ENCODE measurements around the gene GALNT2.

The GALNT2 gene

DNA sequence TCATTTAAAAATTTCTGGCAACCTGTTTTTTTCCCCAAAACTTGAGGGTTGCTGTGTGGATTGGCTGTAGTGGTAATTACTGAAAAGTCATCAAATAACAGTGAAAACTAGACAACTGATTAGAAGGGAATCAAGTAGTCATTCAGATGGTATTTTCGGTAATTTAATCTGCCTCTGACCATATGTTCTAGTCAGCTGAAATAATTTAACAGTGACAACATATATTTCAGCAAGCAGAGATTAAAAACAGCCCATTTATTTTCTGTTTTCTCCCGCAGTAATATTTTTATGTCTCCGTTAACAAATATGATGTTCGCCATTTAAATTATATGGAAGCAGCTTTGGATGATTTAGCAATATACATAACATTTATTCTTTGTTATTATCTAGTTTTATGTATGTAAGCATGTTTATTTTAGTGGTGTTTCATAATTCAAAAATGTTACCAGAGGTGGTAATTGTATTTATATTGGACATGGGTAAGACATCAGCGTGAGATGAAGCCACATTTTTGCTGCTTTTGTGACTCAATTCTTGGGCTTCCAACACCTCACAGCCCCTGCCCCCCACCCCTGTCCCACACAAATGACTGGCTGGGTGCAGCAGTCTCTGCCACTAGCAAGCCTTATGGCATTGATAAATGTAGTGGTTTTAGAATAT is 104.4 kb downstream of the GALNT2 start:
- no peak for DNase-seq

DNA sequence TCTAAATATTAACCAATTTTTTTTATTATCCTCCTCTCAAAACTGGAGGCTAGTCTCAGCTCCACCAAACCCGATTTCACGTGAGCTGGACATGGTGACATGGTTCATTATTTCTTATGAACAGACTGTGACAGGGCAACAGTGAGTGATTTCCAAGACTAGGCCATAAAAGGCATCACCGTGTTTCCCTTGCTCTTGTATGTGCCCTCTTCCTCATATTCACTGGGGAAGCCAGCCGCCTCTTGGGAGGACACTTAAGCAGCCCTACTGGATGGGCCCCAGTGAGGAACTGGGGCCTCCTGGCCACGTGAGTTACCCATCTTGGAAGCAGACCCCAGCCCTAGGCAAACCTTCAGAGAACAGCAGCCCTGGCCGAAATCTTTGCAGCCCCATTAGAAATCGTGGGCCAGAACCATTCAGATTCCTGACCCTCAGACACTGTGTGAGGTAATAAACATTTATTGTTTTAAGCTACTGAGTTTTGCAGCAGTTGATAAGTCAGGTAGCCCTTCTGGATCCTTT is 105.0 kb downstream of the GALNT2 start:
- no peak for DNase-seq

DNA sequence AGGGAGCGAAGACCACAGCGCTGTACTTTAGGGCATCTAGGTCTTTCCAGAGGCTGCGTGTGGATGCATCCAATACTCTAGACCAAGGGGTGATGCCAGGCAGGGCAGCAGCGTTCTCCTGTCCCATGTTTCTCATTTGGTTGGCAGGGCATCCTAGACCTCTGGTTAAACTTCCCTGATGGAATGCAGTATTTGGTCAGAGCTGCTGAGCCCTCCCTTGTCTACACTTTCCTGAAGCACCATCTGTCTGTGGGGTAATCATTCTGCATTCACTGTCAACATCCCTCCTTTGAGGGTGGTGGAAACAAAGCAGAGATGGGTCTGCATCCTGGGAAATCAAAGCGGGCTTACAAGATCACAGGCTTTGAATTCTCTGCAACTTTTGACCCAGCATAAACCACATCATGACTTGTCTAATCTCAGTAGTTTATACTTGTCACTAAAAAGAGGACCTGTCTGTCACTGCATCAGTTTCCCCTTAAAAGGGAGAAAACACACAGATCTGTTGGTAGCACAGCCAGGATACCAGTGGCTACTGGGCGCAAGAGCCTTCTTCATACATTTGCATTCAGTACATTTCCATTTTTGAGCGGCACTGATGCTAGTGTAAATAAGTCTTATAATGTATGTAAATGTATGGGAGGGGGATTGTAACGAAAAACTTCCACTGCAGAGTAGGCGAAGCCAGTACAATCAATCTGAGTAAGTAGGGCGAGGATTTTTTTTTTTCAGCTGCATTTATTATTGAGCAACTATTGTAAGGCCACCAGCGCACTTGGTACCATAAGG is 106.3 kb downstream of the GALNT2 start:
- no peak for DNase-seq

DNA sequence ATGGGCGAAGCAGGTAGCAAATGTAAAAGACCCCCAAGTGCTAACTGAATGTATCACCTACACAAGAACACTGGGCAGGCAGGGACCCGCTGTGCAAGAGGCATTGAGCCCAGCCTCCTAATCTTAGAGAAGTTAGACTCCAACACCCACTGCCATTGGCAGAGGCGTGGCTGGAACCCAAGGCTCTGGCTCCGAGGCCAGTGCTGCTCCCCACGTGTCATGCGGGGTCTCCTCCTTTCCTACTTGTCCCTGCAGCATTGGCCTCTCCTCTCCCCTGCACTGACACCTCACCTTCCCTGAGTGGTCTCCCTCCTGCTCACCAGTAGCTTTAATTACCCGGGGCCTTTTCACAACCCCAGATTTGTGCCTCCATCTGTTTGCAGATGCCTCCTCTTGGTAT is 107.0 kb downstream of the GALNT2 start:
- no peak for DNase-seq

DNA sequence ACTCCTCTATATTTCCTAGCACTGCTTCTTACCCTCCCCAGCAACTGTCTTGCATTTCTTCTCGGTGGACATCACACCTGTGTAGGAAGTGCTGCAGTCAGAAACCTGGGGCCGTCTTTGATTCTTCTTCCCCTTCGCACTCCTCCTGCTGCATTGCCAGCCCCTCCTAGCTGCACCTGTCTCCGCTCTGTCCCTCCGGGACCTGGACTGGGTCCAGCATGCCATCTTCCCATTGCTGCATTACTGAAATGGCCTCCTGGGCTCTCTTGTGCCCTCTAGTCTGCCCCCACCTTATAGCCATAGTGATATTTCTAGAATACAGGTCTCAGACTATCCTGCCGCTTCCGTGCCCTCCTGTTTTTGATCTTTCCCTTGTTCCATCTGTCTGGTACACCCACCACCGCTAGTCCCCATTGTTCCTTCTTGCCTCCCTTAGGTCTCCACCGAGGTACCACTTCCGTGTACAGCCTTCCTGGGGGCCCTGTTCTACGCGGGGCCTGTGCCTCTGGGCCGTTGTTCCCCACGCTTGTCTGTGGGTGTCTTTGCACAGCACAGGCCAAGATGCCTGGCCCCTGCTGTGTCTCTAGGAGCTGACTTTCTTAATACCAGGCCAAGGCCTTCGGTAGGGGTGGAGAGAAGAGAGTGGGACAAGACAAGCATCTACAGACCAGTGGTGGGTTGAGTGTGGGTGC is 107.6 kb downstream of the GALNT2 start:
- DNase-seq: no peak

DNA sequence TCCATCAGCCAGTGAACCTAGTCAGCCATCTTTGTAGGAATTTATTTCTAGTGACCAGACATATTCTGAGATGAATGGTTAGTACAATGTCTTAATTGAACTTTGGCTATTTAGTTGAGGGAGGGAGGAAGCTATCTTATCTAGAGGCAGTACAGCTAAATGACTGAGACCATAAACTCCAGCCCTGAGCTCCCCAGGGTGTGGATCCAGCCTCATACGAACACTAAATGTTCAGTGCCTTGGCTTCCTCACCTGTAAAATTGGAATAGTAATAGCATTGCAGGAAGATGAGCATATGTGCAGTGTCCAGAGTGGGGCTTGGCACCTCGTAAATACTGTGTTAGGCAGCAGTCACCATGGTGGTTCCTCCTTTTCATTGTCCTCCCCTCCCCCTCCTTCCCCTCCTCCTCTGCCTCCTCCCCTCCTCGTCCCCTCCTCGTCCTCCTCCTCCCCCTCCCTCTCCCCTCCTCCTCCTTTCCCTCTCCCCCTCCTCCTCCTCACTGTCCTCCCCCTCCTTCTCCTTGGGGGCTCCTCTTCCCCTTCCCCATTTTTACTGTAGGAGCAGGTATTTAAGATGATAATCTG is 108.2 kb downstream of the GALNT2 start:
- no peak for DNase-seq

DNA sequence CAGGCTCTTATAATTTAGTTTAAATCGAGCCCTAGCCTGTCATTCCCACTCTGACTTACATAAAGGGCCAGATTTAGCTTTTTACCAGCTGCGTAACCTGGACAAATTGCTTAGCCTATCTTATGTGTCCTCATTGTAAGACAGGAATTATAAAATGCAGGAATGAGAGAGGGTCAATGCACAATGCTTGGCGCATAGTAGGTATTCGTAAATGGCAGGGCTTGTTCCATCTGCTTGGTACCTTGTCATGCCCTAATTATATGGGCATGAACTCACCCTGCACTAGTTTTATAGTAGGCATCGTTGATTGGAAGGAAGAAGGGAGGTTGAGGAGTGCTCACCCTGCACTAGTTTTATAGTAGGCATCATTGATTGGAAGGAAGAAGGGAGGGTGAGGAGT is 108.8 kb downstream of the GALNT2 start:
- DNase-seq: no peak

DNA sequence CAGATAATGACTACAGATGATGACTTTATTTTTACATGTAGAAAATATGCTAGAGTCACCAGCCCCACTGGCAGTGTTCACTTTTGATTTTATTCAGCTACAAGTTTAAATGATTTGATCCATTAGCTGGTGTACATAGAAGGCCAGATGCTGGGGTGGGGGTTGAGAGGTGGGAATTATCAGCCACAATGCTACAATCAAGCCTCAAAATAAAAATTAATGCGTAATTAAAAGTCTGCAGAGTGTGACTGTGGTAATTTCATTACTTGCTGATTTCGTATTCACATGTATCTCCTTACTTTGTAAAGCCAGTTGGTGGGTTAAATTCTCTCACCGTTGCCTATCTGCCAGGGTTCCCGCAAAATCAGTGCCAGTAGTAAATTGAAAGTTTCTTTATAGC is 109.3 kb downstream of the GALNT2 start:
- DNase-seq: no peak

DNA sequence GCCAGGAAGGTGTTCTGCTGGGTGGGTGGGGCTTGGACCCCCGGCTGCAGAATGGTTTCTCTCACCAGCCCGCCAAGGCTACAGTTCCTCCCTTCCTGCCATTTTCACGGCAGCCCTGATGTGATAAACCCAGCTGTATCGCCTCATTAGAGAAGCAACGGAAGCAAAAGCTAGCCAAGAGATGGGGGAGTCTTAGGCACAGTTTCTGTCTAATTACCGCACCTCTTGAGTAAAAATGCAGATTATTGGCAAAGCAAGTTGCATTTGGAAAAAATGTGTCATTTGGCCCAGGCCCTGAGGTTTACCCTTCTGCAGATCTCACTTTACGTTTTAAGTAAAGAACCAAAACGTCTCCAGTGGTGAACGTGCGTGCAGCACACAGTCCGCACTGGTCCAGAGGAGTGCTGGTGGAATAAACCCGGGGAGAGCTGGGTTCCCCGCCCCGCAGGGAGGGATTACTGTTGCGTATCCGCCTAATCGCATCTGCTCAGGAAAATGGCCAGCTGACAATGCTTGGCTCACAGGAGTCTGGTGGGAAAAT is 109.9 kb downstream of the GALNT2 start:
- no peak for DNase-seq

DNA sequence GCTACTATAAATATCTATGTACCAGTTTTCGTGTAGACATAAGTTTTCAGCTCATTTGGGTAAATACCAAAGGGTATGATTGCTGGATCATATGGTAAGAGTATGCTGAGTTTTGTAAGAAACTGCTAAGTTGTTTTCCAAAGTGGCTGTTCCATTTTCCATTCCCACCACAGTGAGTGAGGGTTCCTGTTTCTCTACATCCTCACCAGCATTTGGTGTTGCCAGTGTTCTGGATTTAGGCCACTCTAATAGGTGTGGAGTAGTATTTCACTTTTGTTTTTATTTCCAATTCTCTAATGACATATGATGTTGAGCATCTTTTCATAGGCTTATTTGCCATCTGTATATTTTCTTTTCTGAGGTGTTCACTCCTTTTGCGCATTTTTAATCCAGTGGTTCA is 112.2 kb downstream of the GALNT2 start:
- no peak for DNase-seq

DNA sequence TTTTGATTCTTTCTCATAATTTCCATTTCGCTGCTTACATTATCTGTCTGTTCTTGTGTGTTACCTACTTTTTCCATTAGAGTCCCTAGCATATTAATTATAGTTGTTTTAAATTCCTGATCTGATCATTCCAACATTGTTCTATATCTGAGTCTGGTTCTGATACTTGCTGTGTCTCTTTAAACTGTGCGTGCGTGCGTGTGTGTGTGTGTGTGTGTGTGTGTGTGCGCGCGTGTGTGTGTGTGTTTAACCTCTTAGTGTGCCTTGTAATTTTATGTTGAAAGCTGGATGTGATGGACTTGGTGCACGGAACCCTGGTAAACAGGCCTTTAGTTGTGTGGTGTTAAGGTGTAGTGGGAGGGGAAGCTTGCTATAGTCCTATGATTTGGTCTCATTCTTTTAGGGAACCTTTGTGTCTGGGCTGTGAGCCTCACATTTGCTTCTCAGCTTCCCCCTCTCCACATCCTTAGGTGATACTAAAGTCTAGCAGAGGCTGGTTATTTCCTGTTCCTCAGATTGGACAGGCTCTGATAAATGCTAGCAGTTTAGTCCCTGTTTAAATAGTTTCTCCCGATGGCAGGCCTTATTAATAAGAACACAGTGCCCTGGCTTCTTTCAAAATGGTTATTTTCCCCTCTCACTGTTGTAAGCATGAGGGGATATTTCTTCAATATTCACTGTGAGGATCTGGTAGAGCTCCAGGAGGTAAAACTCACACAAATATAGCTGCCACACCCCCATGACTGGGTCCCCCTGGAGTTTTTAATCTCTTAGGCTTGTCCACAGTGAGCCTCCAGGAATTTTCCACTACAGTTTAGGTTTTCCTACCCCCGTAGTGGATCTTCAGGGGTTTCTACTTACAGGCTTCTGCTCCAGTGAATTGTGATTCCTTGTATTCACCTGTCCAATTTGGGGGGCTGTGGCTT is 118.3 kb downstream of the GALNT2 start:
- no peak for DNase-seq

DNA sequence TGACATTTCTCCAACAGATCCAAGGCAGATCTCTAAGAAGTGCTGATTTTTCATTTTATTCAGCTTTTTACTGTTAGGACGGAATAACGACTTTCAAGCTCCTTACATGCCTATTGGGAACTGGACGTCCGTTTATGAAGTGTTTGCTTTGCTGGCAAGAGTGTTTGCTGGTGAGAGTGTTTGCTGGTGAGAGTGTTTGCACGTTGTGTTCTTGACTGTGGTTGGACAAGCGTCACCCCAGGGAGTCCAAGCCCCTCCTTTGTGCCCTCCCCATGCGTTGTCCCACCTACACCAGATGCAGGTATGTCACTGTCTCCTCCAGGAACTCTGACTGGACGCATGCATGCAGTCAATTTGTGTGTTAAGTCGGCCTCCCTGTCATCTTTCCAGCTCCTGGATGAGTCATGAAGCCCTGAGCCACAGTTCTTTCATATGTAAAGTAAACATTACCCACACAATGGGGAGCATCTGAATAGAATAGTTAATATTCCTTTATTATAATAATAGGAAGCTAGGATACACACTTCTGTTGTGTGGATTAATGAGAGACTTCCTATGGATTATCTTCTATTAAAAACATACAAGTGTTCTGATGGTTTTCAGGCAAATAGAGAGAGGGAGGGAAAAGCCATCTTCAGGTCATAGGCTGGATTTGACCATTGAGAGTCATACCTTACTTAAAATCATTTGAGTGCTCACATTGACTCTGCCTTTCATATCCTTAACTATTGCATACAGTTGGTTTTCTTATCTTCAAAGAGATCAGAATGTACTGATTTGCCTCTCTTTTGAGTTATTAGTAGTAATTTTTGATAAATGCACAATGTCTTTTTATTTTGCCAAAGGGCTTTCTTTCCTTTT is 119.2 kb downstream of the GALNT2 start:
- peak; percentile 77 for DNase-seq

DNA sequence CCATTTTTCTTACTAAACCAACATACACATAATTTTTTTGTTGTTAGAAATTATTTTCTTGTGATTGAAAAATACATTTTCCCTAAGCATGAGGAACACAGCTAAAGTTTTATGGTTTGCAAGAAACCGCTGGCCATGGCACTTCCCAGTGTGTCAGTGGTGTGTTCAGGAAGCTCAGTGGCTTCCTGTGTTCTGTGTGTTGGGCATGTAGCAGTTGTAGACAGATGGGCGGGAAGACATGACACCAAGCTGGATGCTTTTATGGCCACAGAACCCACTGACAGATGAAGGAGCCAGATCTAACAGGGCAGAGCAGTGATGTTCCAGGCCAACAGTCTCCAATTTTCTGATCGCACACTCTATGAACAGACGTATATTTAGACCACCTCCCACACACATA is 119.8 kb downstream of the GALNT2 start:
- DNase-seq: no peak

DNA sequence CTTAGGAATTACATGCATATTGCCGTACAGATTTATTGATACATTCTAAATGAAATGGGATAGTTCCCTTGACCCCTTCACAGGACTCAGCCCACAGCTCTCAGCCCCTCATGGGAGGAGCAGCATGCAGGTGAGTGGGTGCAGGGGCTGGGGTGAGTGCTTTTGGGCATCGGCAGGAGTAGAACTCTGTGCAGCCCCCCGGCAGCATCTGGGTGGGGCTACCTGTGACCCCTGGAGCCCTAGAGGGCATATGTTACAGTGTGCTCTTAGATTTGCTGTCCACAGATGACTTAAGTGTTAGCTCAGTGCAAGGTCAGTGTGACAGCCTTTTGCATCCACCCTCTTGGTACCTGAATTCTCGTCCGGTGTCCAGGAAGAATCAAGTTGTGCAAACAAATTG is 120.3 kb downstream of the GALNT2 start:
- DNase-seq: no peak

DNA sequence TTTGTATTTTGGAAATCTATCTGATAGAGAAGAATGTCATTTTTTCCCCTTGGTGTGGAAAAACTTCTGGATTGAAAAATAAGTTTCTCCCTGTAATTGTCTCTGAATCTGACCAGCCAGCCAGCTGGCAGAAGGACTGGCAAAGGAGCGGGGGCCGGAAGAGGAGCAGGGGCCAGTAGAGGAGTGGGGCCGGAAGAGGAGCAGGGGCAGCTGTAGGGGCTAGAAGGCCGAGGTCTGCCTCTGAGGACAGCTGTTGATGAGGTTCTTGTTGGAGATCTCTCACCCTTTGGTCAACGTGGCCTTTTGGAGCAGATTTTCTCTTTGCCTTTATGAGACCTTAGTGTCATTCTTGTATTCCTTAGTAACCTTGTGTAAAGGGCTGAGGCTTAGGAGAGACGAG is 121.8 kb downstream of the GALNT2 start:
- DNase-seq: no peak

DNA sequence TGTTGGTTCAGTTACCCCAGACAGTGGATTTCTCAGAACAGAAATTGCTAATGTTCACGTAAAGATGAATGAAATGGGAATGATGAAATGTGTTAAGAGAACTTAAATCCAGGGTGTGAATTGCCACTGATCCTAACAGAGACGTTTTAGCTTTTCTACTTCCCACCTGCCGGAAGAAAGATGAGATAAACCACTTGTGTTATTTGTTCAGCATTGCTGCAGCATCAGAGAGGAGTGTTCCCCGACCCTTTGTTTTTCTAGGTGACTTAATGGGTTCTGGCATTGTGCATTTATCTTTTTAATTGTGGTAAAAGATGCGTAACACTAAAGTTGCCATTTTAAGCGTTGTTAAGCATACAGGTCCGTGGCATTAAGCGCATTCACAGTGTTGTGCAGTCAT is 122.3 kb downstream of the GALNT2 start:
- peak; percentile 65 for DNase-seq

DNA sequence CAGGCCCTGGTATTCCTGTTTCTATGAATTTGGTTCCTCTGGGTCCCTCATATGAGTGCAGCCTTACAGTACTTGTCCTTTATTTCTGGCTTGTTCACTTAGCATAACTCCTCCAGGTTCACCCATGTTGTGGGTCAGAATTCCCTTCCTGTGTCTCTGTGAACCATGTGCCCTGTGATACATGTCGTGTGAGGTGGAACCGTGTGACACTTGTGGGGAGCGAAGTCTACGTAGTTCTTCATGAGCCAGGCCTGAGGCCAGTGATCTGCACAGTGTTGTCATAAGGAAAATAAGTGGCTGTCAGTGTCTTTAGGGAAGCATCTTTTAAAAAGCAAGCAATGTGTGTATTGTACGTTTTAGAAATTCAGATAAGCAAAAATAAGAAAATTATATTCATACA is 122.8 kb downstream of the GALNT2 start:
- no peak for DNase-seq

DNA sequence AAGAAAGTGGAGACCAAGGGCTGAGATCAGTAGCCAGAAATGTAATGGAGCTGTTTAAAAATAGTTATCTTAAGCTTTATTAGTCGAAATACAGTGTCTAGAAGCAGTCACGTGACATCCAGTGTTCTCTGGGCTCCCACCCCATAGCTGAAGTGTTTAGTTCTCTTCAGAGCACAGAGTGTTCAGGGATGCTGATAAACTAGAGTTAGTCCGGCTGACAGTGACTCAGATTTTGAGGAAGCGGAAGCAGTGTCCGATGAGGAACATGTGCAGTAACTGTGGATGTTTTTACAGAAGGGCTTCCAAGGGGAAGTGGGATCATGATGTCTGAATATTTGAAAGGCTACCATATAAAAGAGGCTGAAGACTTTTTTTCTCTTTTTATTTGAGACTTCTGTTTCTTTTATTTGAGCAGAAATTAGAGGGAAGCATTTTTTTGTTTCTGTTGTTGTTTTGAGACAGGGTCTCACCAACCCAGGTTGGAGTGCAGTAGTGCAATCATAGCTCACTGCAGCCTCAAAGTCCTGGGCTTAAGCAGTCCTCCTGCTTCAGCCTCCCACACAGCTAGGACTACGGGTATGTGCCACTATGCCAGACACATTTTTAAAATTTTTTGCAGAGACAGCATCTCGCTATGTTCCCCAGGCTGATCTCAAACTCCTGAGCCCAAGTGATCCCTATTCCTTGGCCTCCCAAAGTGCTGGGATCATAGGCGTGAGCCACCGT is 124.2 kb downstream of the GALNT2 start:
- DNase-seq: no peak

DNA sequence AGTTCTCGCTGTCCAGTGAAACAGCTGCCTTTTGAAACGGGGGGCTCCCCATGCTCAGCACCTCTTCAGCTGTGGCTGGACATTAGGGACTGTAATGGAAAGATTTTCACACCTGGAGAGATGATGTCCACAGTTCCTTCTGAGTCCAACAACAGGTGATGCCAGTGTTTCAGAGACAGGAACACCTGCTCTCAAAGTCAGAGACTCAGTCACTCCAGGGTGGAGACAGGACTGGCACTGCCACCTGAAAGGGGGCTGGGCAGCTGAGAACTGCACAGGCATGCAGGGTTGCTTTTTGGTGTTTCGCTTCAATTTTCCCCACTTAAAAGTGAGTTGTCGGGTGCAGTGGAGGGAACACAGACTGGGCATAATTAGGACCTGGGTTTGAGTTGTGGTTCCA is 124.8 kb downstream of the GALNT2 start:
- peak; percentile 2 for DNase-seq

DNA sequence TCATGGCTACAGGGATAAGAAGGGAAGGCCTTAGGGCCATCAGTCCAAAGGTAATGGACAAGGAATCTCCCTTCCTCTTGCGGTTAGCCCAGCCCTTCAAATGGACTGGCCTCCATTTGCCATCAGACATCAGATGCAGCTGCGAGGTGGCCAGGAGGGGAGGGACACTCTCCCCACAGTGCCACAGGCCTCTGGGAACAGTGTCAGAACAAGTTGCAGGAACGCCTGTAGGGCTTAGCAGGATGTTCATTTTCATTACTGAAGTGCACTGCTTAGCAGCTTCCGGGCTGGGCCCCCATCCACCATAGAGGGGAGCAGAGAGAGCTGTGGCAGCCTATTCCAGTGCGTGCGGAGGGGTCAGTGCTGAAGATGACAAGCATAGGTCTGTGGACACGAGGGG is 127.5 kb downstream of the GALNT2 start:
- DNase-seq: no peak

All from NCI-H1105 treated with DMSO at 0.1 percent for 48 hours (cell line).